ENCODE measurements around the gene NXT1. TPM values are rescaled to one million over a fixed set of nuclear protein-coding genes. Genes with fewer than 3 reads are reported as not detected.

Gene NXT1
- total RNA-seq, 2 experiments from 2014 or later: 33.7 to 76.5 TPM

DNA sequence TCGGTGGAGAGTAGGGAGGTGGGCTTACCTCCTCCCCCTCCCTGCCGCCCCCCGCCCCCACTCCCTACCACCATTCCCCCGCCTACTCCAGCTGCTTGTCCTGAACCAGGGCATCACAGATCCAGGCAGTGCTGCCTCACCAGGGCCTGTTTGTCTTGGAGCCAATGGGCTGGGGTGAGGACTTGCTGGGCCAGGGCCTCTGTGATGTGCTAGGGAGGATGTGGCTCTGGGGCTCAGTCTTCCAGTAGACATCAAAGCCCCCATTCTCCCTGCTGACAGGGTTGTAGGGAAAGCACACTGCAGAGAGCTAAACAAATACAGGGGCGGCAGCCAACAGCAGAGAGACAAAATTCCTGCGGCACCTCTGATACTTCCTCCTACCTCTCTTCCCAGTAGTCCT lies 48.2 kb upstream of the NXT1 start:
- TF ChIP-seq, protein P1, sequence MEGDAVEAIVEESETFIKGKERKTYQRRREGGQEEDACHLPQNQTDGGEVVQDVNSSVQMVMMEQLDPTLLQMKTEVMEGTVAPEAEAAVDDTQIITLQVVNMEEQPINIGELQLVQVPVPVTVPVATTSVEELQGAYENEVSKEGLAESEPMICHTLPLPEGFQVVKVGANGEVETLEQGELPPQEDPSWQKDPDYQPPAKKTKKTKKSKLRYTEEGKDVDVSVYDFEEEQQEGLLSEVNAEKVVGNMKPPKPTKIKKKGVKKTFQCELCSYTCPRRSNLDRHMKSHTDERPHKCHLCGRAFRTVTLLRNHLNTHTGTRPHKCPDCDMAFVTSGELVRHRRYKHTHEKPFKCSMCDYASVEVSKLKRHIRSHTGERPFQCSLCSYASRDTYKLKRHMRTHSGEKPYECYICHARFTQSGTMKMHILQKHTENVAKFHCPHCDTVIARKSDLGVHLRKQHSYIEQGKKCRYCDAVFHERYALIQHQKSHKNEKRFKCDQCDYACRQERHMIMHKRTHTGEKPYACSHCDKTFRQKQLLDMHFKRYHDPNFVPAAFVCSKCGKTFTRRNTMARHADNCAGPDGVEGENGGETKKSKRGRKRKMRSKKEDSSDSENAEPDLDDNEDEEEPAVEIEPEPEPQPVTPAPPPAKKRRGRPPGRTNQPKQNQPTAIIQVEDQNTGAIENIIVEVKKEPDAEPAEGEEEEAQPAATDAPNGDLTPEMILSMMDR (conservative IDR thresholded peaks at IDR 0.05; ENCODE audit: low read length): no peak
- no peak for TF ChIP-seq EZH2phosphoT487 (IDR thresholded peaks at IDR 0.05; ENCODE audit: borderline replicate concordance, low read depth, low read length)
- BruUV-seq (replicated peaks): no TSS peak
- Histone ChIP-seq H3K27ac (ENCODE audit: low read depth, low read length, poor library complexity, severe bottlenecking) (no peak overlapping the region), H3K79me2 (ENCODE audit: insufficient read depth, low read depth, low read length) (no peaks in the 10 kb centered on the region), H3K4me1 (ENCODE audit: insufficient read depth, low read length, poor library complexity, severe bottlenecking) (no peaks in the 10 kb centered on the region), H3K36me3 (ENCODE audit: insufficient read depth, low read length) (no peaks in the 10 kb centered on the region), H3K4me2 (ENCODE audit: low read length) (no peak overlapping the region), H3K9me3 (ENCODE audit: low read length) (no peaks in the 10 kb centered on the region), H4K20me1 (ENCODE audit: insufficient read depth, low read length) (no peaks in the 10 kb centered on the region), H2AFZ (ENCODE audit: low read length) (no peak overlapping the region), H3K9me2 (ENCODE audit: insufficient read depth, low read length) (no peaks in the 10 kb centered on the region), H3K4me3 (ENCODE audit: low read depth, low read length, poor library complexity, severe bottlenecking) (no peak overlapping the region)
- ChIA-PET CTCF (ENCODE audit: unreplicated experiment) (no interaction called here), POLR2A (no interaction called here)
- DNase-seq (ENCODE audit: low spot score): no peak
- intact Hi-C loops (cut with micrococcal nuclease; ENCODE audit: unreplicated experiment): no loop called here

DNA sequence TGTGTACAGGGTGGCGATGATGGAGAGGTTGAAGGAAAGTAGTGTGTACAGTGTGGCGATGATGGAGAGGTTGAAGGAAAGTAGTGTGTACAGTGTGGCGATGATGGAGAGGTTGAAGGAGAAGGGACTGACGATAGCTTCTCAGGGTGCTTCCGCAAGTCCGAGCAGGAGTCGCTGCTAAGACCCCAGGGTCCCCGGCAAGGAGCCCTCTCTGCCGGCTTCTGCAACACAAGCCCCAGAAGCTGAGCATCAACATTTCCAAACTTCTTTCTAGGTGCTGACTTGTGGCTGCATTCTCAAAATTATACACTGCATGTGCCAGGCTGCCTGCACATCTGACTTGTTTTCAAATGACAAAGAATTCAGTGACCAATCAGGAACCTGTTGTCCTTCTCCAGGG lies 47.8 kb upstream of the NXT1 start:
- no peak overlapping the region for H3K4me3 ChIP-seq (ENCODE audit: low read depth, low read length, poor library complexity, severe bottlenecking)
- TF ChIP-seq EZH2phosphoT487 (IDR thresholded peaks at IDR 0.05; ENCODE audit: borderline replicate concordance, low read depth, low read length): no peak
- TF ChIP-seq, protein P1 (conservative IDR thresholded peaks at IDR 0.05; ENCODE audit: low read length): no peak
- ChIA-PET POLR2A (no interaction called here), CTCF (ENCODE audit: unreplicated experiment) (no interaction called here)
- no peak for DNase-seq (ENCODE audit: low spot score)
- no peak overlapping the region for H2AFZ ChIP-seq (ENCODE audit: low read length)
- intact Hi-C loops (cut with micrococcal nuclease; ENCODE audit: unreplicated experiment): no loop called here
- H3K4me1 ChIP-seq (ENCODE audit: insufficient read depth, low read length, poor library complexity, severe bottlenecking): no peaks in the 10 kb centered on the region
- H3K79me2 ChIP-seq (ENCODE audit: insufficient read depth, low read depth, low read length): no peaks in the 10 kb centered on the region
- H3K4me2 ChIP-seq (ENCODE audit: low read length): no peak overlapping the region
- no peaks in the 10 kb centered on the region for H3K36me3 ChIP-seq (ENCODE audit: insufficient read depth, low read length)
- no TSS peak for BruUV-seq (replicated peaks)
- H3K27ac ChIP-seq (ENCODE audit: low read depth, low read length, poor library complexity, severe bottlenecking): no peak overlapping the region
- H3K9me3 ChIP-seq (ENCODE audit: low read length): no peaks in the 10 kb centered on the region
- H4K20me1 ChIP-seq (ENCODE audit: insufficient read depth, low read length): no peaks in the 10 kb centered on the region
- H3K9me2 ChIP-seq (ENCODE audit: insufficient read depth, low read length): no peaks in the 10 kb centered on the region

- no peak for TF ChIP-seq EZH2phosphoT487 (IDR thresholded peaks at IDR 0.05; ENCODE audit: borderline replicate concordance, low read depth, low read length)
- TF ChIP-seq, protein P1 (conservative IDR thresholded peaks at IDR 0.05; ENCODE audit: low read length): no peak
- intact Hi-C loops (cut with micrococcal nuclease; ENCODE audit: unreplicated experiment): no loop called here
- ChIA-PET POLR2A (no interaction called here), CTCF (ENCODE audit: unreplicated experiment) (no interaction called here)
- Histone ChIP-seq H3K9me3 (ENCODE audit: low read length) (no peaks in the 10 kb centered on the region), H2AFZ (ENCODE audit: low read length) (no peak overlapping the region), H4K20me1 (ENCODE audit: insufficient read depth, low read length) (no peaks in the 10 kb centered on the region), H3K9me2 (ENCODE audit: insufficient read depth, low read length) (no peaks in the 10 kb centered on the region), H3K27ac (ENCODE audit: low read depth, low read length, poor library complexity, severe bottlenecking) (no peak overlapping the region), H3K4me1 (ENCODE audit: insufficient read depth, low read length, poor library complexity, severe bottlenecking) (no peaks in the 10 kb centered on the region), H3K79me2 (ENCODE audit: insufficient read depth, low read depth, low read length) (no peaks in the 10 kb centered on the region), H3K36me3 (ENCODE audit: insufficient read depth, low read length) (no peaks in the 10 kb centered on the region), H3K4me2 (ENCODE audit: low read length) (no peak overlapping the region), H3K4me3 (ENCODE audit: low read depth, low read length, poor library complexity, severe bottlenecking) (no peak overlapping the region)
- no TSS peak for BruUV-seq (replicated peaks)
- no peak for DNase-seq (ENCODE audit: low spot score)
These were observed 47.1 kb upstream of the NXT1 start for GRCh38 chr20:23303325-23304102.
